Measurements from ENCODE around the gene TSPAN4. TPM values are rescaled to one million over a fixed set of nuclear protein-coding genes. Genes with fewer than 3 reads are reported as not detected.

Gene TSPAN4
- total and polyA plus RNA-seq, 4 donors = 16.5 to 38.1 (median 30.4) TPM

DNA sequence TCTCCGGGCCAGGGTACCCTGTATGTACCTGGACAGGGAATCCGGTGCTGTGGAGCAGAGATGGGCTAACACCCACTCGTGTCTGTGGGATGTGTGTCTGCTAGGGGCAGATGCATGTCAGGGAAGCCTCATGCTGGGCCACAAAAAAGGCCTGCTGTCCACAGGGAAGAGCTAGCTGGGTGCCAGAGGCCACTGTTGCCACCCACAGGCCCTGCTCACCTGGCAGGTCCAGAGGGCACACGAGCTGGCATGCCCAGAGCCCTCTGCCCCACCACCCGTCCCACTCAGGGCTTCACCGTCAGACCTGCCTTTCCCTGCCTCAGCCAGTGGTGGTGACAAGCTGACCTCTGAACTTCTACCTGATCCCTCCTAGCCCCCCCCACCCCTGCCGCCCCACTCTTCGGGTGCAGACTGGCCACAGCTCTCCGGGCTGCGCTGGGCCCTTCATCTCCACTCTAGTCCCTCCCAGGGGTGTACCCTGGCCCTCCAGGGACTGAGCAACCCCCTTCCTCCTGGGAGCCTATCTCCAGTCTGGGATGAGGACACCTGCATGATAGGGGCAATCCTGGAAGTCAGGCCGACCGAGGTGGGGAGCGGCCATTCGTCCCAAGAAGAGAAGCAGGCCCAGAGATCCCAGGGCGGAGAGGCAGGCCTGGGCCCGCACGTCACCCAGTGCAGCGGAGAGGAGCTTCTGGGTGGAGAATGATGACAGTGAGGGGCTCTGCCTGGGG, 45.9 kb upstream of the TSPAN4 start:
- 17% methylated on average over 18 of the region's 18 CpGs for WGBS
- peak overlapping the region; percentile 87 for H3K9ac ChIP-seq (ENCODE audit: low read depth in 1 of 2, low read length in 2 of 2)
- no peak for DNase-seq (ENCODE audit: low spot score)
- no peaks in the 10 kb centered on the region for H3K27me3 ChIP-seq (ENCODE audit: control insufficient read depth in 4 of 4, insufficient read depth in 4 of 4, low read length in 3 of 4)
- H3K27ac ChIP-seq (ENCODE audit: low read depth in 1 of 2, low read length in 2 of 2) = peak overlapping the region; percentile 97 to 98
- no peaks in the 10 kb centered on the region for H3K9me3 ChIP-seq (ENCODE audit: control insufficient read depth in 4 of 4, low read length in 3 of 4)
- H3K36me3 ChIP-seq (ENCODE audit: control insufficient read depth in 4 of 4, insufficient read depth in 3 of 4, low read depth in 1 of 4, low read length in 3 of 4) = peaks cover 0 to 12% (median 5%) of the 10 kb centered on the region in 4 donors
- TF ChIP-seq SP1 (IDR thresholded peaks at IDR 0.05) (peak; percentile 72), RXRA (IDR thresholded peaks at IDR 0.05) (peak; percentile 46 to 52), NR2F2 (IDR thresholded peaks at IDR 0.05) (no peak), GABPA (IDR thresholded peaks at IDR 0.05 in 1 of 2, conservative IDR thresholded peaks at IDR 0.05 in 1 of 2) (no peak), JUND (IDR thresholded peaks at IDR 0.05) (no peak), TAF1 (conservative IDR thresholded peaks at IDR 0.05) (no peak), RAD21 (IDR thresholded peaks at IDR 0.05) (no peak), EGR1 (IDR thresholded peaks at IDR 0.05; ENCODE audit: low read depth in 2 of 2) (no peak), HNF4G (IDR thresholded peaks at IDR 0.05) (no peak), HNF4A (conservative IDR thresholded peaks at IDR 0.05) (peak; percentile 77 to 80)
- TF ChIP-seq, protein P1, sequence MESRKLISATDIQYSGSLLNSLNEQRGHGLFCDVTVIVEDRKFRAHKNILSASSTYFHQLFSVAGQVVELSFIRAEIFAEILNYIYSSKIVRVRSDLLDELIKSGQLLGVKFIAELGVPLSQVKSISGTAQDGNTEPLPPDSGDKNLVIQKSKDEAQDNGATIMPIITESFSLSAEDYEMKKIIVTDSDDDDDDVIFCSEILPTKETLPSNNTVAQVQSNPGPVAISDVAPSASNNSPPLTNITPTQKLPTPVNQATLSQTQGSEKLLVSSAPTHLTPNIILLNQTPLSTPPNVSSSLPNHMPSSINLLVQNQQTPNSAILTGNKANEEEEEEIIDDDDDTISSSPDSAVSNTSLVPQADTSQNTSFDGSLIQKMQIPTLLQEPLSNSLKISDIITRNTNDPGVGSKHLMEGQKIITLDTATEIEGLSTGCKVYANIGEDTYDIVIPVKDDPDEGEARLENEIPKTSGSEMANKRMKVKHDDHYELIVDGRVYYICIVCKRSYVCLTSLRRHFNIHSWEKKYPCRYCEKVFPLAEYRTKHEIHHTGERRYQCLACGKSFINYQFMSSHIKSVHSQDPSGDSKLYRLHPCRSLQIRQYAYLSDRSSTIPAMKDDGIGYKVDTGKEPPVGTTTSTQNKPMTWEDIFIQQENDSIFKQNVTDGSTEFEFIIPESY (IDR thresholded peaks at IDR 0.05) = no peak
- TF ChIP-seq, protein P2, sequence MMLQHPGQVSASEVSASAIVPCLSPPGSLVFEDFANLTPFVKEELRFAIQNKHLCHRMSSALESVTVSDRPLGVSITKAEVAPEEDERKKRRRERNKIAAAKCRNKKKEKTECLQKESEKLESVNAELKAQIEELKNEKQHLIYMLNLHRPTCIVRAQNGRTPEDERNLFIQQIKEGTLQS (IDR thresholded peaks at IDR 0.05) = no peak
- TF ChIP-seq, protein P3, sequence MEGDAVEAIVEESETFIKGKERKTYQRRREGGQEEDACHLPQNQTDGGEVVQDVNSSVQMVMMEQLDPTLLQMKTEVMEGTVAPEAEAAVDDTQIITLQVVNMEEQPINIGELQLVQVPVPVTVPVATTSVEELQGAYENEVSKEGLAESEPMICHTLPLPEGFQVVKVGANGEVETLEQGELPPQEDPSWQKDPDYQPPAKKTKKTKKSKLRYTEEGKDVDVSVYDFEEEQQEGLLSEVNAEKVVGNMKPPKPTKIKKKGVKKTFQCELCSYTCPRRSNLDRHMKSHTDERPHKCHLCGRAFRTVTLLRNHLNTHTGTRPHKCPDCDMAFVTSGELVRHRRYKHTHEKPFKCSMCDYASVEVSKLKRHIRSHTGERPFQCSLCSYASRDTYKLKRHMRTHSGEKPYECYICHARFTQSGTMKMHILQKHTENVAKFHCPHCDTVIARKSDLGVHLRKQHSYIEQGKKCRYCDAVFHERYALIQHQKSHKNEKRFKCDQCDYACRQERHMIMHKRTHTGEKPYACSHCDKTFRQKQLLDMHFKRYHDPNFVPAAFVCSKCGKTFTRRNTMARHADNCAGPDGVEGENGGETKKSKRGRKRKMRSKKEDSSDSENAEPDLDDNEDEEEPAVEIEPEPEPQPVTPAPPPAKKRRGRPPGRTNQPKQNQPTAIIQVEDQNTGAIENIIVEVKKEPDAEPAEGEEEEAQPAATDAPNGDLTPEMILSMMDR (IDR thresholded peaks at IDR 0.05; ENCODE audit: low read depth, low read length, missing input control) = no peak
- TF ChIP-seq, protein P4, sequence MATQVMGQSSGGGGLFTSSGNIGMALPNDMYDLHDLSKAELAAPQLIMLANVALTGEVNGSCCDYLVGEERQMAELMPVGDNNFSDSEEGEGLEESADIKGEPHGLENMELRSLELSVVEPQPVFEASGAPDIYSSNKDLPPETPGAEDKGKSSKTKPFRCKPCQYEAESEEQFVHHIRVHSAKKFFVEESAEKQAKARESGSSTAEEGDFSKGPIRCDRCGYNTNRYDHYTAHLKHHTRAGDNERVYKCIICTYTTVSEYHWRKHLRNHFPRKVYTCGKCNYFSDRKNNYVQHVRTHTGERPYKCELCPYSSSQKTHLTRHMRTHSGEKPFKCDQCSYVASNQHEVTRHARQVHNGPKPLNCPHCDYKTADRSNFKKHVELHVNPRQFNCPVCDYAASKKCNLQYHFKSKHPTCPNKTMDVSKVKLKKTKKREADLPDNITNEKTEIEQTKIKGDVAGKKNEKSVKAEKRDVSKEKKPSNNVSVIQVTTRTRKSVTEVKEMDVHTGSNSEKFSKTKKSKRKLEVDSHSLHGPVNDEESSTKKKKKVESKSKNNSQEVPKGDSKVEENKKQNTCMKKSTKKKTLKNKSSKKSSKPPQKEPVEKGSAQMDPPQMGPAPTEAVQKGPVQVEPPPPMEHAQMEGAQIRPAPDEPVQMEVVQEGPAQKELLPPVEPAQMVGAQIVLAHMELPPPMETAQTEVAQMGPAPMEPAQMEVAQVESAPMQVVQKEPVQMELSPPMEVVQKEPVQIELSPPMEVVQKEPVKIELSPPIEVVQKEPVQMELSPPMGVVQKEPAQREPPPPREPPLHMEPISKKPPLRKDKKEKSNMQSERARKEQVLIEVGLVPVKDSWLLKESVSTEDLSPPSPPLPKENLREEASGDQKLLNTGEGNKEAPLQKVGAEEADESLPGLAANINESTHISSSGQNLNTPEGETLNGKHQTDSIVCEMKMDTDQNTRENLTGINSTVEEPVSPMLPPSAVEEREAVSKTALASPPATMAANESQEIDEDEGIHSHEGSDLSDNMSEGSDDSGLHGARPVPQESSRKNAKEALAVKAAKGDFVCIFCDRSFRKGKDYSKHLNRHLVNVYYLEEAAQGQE (IDR thresholded peaks at IDR 0.05) = peak; percentile 32
- peak overlapping the region; percentile 49 to 77 (median 67) for H3K4me3 ChIP-seq (ENCODE audit: low read depth in 1 of 3, low read length in 3 of 3)
- peaks cover 11 to 46% (median 28%) of the 10 kb centered on the region in 4 donors for H3K4me1 ChIP-seq (ENCODE audit: control insufficient read depth in 4 of 4, insufficient read depth in 4 of 4, low read length in 3 of 4)
